Lower lobe of right lung (tissue), 2 donors: Measurements from ENCODE around the gene PDE4D. TPM values are rescaled to one million over a fixed set of nuclear protein-coding genes. Genes with fewer than 3 reads are reported as not detected.

Experiments
- ATAC-seq, 2 donors: fragments of 200-7000 bp; cut with Tn5 transposase; one replicate each; pipeline ENCODE4 v1.9.1; 2020 to 2022; ENCODE audit warnings: mild to moderate bottlenecking in 2 of 2, moderate library complexity in 2 of 2
- DNase-seq: peaks from one replicate; pipeline ENCODE4 v3.0.0-alpha.2; 2020
- H3K27ac ChIP-seq: fragments of 200-600 bp; one replicate; pipeline ENCODE4 v1.8.0; 2022
- H3K27me3 ChIP-seq: fragments of 200-600 bp; one replicate; pipeline ENCODE4 v1.8.0; 2022; ENCODE audit warnings: low read depth
- H3K36me3 ChIP-seq: fragments of 200-600 bp; one replicate; pipeline ENCODE4 v1.8.0; 2022; ENCODE audit warnings: mild to moderate bottlenecking
- H3K4me1 ChIP-seq: fragments of 200-600 bp; one replicate; pipeline ENCODE4 v1.8.0; 2022
- H3K4me3 ChIP-seq: fragments of 200-600 bp; one replicate; pipeline ENCODE4 v1.8.0; 2022; ENCODE audit warnings: mild to moderate bottlenecking
- H3K9me3 ChIP-seq: fragments of 200-600 bp; one replicate; pipeline ENCODE4 v1.8.0; 2022
- CTCF ChIP-seq: fragments of 200-600 bp; IDR thresholded peaks from one replicate; pipeline ENCODE4 v1.8.0; 2022; ENCODE audit warnings: antibody characterized with exemption, mild to moderate bottlenecking
- intact Hi-C: fragments of 100-400 bp; cut with DNase I; formaldehyde crosslinking; loops from one replicate; pipeline ENCODE4 v1.11.0; 2022
- total RNA-seq: library from RNA; stranded (reverse); fragmentation: NEBNext Ultra II Directional; extraction: Animal tissue kit (Norgen Biotek cat#: 25700); gene quantifications from one replicate; pipeline ENCODE4 v1.2.1, GENCODE V29; 2021
- donor health status: DM: no; HTN: yes; CAD: no; lungs with severe emphysema.

Gene PDE4D
- total RNA-seq, 1 donor from 2014 or later: 71.3 TPM

GRCh38 chr5:59146729-59147128 lies 746.8 kb downstream of the PDE4D start:
- no peaks in the 10 kb centered on the region for H3K36me3 ChIP-seq
- ATAC-seq: no peak
- no peaks in the 10 kb centered on the region for H3K27me3 ChIP-seq

GRCh38 chr5:59143926-59144333 lies 749.6 kb downstream of the PDE4D start:
- no peak for DNase-seq
- Histone ChIP-seq H3K9me3 (no peaks in the 10 kb centered on the region), H3K4me3 (no peak overlapping the region), H3K27me3 (no peaks in the 10 kb centered on the region), H3K27ac (no peak overlapping the region), H3K4me1 (no peaks in the 10 kb centered on the region), H3K36me3 (no peaks in the 10 kb centered on the region)
- no peak for TF ChIP-seq CTCF
- peak in 1 of 2 donors; percentile 36 for ATAC-seq
- intact Hi-C loops: no loop called here

More at GRCh38 chr5:59146729-59147128, 746.8 kb downstream of the PDE4D start:
- intact Hi-C loops: no loop called here
- no peak for TF ChIP-seq CTCF
- Histone ChIP-seq H3K4me1 (no peaks in the 10 kb centered on the region), H3K27ac (no peak overlapping the region), H3K9me3 (no peaks in the 10 kb centered on the region), H3K4me3 (no peak overlapping the region)
- no peak for DNase-seq

GRCh38 chr5:59142927-59143326 lies 750.6 kb downstream of the PDE4D start:
- no peak overlapping the region for H3K27ac ChIP-seq
- no peak for ATAC-seq
- intact Hi-C loops: no loop called here
- no peak overlapping the region for H3K4me3 ChIP-seq
- H3K9me3 ChIP-seq: no peaks in the 10 kb centered on the region
- H3K4me1 ChIP-seq: no peaks in the 10 kb centered on the region
- TF ChIP-seq CTCF: no peak
- DNase-seq: no peak
- no peaks in the 10 kb centered on the region for H3K36me3 ChIP-seq
- H3K27me3 ChIP-seq: no peaks in the 10 kb centered on the region

GRCh38 chr5:59142138-59142537 lies 751.4 kb downstream of the PDE4D start:
- Histone ChIP-seq H3K27me3 (no peaks in the 10 kb centered on the region), H3K36me3 (no peaks in the 10 kb centered on the region), H3K9me3 (no peaks in the 10 kb centered on the region), H3K4me1 (no peaks in the 10 kb centered on the region), H3K4me3 (no peak overlapping the region), H3K27ac (no peak overlapping the region)
- DNase-seq (no peak), ATAC-seq (no peak)
- intact Hi-C loops: no loop called here
- TF ChIP-seq CTCF: no peak

- intact Hi-C loops: no loop called here
- Histone ChIP-seq H3K36me3 (no peaks in the 10 kb centered on the region), H3K4me1 (no peaks in the 10 kb centered on the region), H3K4me3 (no peak overlapping the region), H3K27ac (no peak overlapping the region), H3K9me3 (no peaks in the 10 kb centered on the region), H3K27me3 (no peaks in the 10 kb centered on the region)
- DNase-seq (no peak), ATAC-seq (no peak)
- TF ChIP-seq CTCF: no peak
Measured at GRCh38 chr5:59140133-59140532, 753.4 kb downstream of the PDE4D start.

- no peak for TF ChIP-seq CTCF
- intact Hi-C loops: no loop called here
- Histone ChIP-seq H3K4me1 (no peaks in the 10 kb centered on the region), H3K27me3 (no peaks in the 10 kb centered on the region), H3K9me3 (no peaks in the 10 kb centered on the region), H3K4me3 (no peak overlapping the region), H3K36me3 (no peaks in the 10 kb centered on the region), H3K27ac (no peak overlapping the region)
- ATAC-seq: no peak
- no peak for DNase-seq
Measured at GRCh38 chr5:59139695-59140094, 753.8 kb downstream of the PDE4D start.
